CD1c-positive myeloid dendritic cell (primary cell): ENCODE results near the gene RABL2A.
"Not testable (repeated sequence)": the region's sequence is repeated elsewhere in the genome, so short reads cannot be mapped to it uniquely, and the experiment has no call there.

Source experiments
- DNase-seq: peaks from one replicate; pipeline ENCODE4 v3.0.0-alpha.2; 2016; ENCODE audit errors: extremely low spot score

Gene RABL2A

DNA sequence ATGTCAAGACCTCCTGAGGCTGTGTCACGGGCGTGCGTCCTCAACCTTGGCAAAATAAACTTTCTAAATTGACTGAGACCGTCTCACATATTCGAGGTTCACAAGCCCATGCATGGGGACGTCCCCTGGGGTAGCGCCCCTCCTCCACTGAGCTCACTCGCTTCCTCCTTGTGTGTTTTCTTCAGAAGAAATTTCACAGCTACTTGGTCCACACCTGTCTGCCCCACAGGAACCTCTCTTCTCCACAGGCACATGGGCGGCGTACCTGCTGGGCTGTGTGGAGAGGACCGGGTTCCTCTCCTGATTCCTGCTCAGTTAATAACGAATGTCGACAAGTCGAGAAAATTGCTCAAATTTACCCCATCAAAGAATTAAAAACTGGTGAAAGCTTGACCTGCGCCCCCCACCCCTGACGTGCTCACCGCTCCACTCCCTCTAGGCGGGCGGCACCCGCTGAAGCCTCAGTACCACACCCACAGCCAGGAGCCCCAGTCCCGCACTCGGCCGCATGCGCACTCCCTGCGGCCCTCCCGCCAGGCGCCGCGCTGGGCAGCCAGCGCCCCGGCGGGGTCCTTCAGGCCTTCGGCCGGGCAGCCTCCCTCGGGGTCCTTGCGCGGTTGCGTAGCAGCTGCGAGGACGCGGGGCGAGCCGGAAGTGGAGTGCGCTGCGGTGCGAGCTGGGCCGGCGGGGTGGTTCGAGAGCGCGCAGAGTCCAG lies at the start of gene RABL2A:
Gene RABL2A, plus strand, starts transcription at position 651 of the 715 bp plus-strand sequence. CDS start 1,341 bp downstream, outside the sequence.
- peak; percentile 89 for DNase-seq

DNA sequence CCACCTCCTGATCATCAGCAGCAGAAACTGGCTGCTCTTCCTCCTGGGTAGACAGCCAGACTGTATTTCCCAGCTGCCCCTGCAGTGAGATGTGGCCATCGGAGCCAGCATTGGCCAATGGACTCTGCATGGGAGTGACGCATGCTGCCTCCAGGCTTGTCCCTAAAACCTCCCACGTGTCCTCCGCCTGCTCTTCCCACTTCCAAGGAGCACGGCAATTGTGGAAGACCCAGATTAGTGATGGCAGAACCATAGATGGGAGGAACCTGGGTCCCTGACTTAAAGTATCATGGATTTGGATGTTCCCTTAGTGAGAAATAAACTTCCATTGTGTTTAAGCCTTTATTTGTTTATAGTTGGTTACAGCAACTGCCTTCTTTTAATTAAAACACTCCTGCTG lies 48.6 kb upstream of the RABL2A start:
- DNase-seq: not testable (repeated sequence)

DNA sequence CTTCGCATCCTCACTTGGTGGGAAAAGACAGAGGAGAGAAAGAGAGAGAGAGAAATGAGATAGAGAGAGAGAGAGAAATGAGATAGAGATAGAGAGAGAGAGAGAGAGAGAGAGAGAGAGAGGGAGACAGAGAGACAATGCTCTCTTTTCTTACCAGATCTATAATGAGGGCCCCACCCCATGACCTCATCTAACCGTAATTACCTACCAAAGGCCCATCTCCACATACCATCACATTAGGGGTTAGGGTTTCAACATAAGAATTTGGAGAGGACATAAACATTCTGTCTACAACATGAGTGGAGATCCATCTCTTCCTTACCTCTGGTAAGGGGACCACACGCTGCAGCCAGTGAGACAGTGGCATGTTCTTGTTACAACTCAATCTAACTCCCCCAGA lies 44.6 kb upstream of the RABL2A start:
- not testable (repeated sequence) for DNase-seq

DNA sequence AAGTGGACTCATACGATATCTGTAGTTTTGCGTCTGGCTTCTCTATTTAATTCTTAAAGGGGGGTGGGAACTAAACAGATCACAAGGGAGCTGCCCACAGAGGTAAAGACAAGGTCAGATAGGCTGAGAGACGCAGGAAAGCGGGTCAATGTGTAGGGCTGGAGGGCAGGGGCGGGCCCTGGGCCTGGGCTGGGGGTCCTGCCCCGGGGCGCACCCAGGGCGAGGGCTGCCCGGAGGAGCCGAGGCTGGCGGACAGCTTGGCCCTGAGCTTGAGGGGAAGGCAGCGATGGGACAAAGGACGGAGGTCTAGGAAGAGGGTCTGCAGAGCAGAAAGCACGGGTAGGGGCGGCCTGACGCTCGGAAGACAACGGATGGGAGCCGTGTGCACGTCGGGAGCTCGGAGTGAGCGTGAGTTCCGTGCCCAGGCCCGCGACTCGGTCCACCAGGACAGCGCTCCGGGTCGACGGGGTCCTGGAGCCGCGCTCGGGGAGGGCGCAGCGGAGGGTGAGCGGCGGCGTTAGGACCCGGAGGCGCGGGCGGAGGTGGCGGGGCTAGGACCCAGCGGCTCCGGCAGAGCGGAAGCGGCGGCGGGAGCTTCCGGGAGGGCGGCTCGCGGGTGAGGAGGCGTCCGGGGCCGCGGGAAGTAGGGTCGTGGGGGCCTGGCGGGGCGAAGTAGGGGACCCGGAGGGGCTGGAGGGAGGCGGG lies 43.4 kb upstream of the RABL2A start:
- DNase-seq: peak; percentile 79

DNA sequence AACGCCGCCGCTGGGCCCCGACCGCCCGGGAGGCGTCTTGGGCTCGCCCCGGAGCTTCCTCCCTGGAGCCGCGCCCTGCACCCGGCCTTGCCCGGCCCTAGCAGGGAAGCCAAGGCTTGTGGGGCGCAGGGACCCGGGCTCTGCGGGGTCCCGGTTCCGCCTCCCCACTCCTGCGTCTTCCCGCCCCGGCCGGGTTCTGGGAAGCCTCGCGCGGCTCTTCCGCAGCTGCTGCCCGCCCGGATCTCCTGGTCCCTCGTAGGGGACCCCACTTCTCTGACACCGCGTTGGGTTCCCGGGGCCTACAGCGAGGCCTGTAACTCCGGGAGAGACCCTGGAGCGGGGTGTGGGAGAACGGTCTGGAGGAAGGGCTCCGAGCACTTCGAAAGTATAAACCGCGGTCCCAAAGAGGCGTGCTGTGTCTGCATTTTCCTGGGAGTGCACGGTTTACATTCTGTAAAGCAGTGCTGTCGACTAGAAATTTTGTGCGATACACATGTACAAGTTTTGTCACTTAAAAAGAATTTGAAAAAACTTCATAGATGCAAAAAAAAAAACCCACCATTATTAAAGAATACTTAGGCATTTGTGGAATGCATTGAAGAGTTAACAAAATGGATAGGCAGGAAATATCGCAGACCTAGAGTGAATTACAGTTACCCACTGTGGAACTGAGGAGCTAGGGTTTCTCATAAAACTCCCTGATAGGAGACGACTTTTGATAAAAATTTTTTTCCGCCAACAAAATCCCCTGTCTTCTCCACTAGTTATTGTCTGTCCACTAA lies 42.6 kb upstream of the RABL2A start:
- DNase-seq: not testable (repeated sequence)

DNA sequence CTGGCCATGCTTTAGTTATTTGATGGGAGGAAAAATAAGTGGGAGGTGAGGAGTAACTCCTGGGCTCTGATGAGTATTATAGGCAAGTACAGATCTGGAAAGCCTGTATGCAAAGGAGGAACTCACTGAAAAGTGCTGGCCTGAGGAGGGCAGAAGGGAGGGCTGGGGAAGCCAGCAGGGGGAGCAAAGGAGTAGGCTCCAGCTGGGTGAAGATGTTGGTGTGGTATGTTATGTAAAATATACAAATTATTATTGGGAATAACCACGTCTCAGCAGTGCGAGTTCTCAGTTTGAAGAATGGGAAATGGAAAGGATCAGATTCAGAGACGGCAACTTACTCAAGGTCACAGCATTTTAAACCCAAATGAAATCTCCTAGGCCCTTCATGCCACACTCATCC lies 39.9 kb upstream of the RABL2A start:
- peak; percentile 42 for DNase-seq

DNA sequence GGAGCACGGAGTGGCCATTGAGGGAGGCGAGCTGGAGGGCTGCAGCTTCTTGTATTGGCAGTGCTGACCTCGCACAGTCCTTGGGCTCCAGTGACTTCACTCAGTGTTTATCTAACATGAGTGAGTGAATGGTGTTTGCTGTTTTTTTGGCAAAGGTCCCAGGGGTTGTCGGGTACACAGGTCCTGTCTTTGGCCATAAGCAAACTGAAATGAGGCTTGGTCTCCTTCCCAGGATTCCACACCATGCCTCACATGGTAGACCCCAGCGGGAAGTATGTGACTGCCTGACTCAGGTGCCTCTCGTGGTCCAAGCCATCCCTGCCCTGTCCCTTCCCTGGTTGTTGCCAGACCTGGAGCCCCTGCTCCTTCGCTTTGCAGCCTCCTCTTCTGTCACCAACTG lies 37.5 kb upstream of the RABL2A start:
- not testable (repeated sequence) for DNase-seq

DNA sequence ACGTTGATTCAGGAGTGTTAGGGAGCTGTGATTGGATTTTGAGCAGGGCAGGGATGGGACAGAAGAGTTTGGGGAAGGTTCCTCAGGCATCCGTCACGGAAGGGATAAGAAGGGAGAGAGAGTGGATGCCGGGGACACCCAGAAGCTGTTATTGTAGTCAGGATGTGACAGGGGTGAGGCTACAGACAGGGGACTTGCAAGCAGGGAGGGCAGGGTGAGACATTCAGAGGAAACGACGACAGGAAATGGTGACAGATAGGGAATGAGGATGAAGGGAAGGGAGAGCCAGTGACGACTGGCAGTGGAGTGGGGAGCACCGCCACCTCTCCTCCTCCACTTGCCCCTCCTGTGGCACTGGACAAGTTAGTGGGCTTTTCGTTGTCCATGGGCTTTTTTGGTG lies 35.1 kb upstream of the RABL2A start:
- DNase-seq: not testable (repeated sequence)

DNA sequence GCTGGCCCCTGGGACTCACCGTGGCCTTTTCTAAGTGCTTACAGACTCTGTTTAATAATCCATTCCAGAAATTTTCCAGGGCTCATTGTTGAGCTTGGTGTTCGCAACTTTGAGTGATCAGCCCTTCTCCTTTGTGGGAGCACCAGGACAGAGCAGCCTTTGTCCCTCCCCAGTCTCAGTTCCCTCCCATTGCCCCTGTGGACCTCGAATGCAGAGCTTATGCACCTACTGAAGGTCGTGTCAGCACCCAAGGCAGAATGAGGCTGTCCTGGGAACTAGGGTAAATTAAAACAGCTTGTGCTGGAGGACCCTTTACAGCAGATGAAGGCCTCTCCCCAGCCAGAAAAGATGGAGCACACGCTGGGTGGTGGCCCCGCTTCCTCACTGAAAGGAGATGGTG lies 33.8 kb upstream of the RABL2A start:
- not testable (repeated sequence) for DNase-seq

DNA sequence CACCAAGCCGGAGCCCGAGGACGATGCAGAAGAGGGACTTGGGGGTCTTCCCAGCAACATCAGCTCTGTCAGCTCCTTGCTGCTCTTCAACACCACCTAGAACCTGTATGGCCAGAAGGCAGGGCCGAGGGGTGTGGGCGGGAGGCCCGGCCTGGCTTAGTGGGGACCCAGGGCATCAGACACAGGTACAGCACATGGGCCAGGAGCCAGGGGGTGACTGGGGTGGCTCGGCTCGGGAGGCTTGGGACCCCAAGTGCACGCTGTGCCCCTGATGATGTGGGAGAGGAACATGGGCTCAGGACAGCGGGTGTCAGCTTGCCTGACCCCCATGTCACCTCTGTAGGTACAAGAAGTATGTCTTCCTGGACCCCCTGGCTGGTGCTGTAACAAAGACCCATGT lies 31.3 kb upstream of the RABL2A start:
- not testable (repeated sequence) for DNase-seq

DNA sequence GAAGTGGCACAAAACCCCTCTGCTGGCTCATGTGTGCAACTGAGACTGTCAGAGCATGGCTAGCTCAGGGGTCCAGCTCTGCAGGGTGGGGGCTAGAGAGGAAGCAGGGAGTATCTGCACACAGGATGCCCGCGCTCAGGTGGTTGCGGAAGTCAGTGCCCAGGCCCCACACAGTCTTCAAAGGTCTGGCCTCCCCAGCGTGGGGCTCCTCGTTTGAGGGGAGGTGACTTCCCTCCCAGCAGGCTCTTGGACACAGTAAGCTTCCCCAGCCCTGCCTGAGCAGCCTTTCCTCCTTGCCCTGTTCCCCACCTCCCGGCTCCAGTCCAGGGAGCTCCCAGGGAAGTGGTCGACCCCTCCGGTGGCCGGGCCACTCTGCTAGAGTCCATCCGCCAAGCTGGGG lies 29.9 kb upstream of the RABL2A start:
- not testable (repeated sequence) for DNase-seq

DNA sequence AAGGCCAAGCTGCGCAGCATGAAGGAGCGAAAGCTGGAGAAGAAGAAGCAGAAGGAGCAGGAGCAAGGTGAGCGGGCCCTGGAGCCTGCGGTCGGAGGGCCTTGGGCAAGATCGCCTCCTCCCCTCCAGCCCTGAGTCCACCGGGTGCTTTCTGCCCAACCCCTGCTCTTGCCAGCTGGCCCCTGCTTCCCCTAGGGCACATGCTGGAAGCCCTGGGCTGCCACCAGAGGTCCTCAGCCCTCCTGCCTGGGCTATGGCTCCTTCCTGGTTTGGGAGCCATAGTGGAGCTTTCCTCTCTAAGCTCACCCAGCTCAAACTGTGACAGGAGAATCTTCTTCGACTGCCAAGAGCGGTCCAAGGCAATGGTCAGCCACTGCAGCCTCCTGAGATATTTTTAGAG lies 29.5 kb upstream of the RABL2A start:
- DNase-seq: not testable (repeated sequence)

DNA sequence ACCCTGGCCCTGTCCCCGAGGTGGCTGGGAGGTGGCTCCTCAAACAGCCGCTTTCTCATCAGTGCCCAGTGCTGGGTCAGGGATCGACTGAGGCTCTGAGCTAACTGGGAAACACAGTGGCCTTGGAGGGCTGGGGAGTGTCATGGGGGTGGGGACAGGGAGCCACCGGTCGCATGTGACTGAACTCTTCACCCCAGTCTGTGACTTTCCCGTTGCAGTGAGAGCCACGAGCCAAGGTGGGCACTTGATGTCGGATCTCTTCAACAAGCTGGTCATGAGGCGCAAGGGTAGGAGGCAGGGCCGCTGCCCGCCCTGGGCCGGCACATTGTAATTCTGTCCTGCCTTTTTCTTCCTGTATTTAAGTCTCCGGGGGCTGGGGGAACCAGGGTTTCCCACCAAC lies 28.9 kb upstream of the RABL2A start:
- DNase-seq: not testable (repeated sequence)

DNA sequence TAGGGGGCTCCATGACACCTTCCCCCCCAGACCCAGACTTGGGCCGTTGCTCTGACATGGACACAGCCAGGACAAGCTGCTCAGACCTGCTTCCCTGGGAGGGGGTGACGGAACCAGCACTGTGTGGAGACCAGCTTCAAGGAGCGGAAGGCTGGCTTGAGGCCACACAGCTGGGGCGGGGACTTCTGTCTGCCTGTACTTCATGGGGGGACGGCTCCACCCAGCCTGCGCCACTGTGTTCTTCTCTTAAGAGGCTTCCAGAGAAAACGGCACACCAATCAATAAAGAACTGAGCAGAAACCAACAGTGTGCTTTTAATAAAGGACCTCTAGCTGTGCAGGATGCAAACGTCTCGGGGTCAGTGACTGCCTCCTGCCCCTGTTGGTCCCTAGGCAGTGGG lies 28.3 kb upstream of the RABL2A start:
- DNase-seq: not testable (repeated sequence)

DNA sequence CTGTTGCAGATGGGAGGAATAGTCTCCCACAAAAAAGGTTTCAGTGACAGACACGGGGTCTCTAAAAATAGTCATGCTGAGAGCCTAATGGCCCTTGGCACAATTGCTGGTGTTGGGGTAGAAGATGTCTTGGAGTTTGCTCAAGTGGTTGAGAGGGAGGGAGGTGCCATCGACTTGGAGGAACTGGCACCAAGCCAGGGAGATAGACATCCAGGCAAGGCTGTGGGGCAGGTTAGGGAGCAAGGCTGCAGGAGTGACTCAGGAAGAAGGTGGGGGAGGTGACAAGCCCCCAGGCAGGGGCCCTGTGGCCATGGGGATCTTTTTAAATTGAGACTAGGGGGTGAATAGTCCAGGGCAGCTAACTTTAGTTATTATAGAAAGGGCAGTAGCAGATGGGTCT lies 27.9 kb upstream of the RABL2A start:
- DNase-seq: not testable (repeated sequence)

DNA sequence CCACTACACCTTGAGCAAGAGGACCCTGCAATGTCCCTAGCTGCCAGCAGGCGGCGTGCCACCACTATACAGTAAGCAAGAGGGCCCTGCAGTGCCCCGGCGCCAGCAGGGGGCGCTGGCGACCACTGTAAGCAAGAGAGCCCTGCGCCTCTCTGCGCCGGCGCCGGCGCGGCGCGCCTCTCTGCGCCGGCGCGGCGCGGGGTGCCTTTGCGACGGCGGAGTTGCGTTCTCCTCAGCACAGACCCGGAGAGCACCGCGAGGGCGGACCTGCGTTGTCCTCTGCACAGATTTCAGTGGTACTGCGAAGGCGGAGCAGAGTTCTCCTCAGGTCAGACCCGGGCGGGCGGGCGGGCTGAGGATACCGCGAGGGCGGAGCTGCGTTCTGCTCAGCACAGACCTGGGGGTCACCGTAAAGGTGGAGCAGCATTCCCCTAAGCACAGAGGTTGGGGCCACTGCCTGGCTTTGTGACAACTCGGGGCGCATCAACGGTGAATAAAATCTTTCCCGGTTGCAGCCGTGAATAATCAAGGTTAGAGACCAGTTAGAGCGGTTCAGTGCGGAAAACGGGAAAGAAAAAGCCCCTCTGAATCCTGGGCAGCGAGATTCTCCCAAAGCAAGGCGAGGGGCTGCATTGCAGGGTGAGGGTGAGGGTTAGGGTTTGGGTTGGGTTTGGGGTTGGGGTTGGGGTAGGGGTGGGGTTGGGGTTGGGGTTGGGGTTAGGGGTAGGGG lies 24.9 kb upstream of the RABL2A start:
- DNase-seq: peak; percentile 58

DNA sequence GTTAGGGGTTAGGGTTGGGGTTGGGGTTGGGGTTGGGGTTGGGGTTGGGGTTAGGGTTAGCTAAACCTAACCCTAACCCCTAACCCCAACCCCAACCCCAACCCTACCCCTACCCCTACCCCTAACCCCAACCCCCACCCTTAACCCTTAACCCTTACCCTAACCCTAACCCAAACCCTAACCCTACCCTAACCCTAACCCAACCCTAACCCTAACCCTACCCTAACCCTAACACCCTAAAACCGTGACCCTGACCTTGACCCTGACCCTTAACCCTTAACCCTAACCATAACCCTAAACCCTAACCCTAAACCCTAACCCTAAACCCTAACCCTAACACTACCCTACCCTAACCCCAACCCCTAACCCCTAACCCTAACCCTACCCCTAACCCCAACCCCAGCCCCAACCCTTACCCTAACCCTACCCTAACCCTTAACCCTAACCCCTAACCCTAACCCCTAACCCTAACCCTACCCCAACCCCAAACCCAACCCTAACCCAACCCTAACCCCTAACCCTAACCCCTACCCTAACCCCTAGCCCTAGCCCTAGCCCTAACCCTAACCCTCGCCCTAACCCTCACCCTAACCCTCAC lies 24.1 kb upstream of the RABL2A start:
- DNase-seq: no peak

DNA sequence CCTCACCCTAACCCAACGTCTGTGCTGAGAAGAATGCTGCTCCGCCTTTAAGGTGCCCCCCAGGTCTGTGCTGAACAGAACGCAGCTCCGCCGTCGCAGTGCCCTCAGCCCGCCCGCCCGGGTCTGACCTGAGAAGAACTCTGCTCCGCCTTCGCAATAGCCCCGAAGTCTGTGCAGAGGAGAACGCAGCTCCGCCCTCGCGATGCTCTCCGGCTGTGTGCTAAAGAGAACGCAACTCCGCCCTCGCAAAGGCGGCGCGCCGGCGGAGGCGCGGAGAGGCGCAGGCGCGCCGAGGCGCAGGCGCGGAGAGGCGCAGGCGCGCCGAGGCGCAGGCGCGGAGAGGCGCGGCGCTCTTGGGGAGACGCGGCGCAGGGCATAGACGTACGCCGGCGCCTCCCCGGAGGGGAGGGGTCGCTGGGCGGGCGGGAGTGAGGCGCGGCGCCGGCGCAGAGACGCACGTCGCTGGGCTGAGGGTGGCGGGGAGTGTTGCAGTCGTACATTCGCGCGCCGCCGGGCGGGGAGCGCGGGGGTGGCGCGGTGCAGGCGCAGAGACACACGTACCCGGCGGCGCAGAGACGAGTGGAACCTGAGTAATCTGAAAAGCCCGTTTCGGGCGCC lies 23.5 kb upstream of the RABL2A start:
- DNase-seq: peak; percentile 94

DNA sequence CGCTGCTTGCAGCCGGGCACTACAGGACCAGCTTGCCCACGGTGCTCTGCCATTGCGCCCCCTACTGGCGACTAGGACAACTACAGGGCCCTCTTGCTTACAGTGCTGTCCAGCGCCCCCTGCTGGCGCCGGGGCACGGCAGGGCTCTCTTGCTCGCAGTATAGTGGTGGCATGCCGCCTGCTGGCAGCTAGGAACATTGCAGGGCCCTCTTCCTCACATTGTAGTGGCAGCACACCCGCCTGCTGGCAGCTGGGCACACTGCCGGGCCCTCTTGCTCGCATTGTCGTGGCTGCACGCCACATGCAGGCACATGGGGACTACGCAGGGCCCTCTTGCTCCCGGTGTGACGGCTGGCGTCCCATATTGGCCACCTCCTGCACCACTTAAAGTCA lies 23.0 kb upstream of the RABL2A start:
- DNase-seq: peak; percentile 95

DNA sequence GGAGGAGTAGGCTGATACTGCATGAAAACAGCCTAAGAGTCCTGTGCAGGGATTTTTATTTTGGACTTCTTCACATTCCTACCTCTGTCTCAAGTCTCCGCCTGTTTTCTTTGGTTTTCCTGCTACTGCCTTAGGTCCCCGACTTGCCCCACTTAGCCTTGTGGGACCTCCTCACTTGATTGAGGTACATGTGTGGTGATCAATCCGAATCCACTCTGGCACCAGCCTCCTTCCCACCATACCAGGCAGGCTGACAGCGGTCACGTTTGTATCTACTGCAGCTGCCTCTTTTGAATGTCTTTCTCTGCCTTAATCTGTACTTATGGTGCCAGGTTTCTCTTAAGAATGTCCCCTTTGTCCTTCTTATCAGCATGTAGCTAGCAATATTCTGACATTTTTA lies 22.4 kb upstream of the RABL2A start:
- DNase-seq: not testable (repeated sequence)

DNA sequence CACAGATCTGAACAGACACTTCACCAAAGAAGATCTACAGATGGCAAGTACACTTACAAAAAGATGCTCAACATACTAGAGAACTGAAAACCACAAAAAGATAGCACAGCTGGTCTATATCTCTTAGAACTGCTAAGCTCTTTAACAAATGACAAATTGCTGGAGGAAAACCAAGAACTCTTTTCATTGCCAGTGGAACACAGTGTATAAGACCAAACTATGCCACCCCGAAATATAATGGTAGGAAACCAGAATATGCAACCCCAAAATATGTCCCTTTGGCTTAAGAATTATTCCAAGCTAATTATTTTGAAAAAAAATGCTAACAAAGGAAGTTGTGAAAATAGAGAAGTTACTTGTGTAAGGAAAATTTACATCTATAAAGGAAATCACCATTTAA lies 21.0 kb upstream of the RABL2A start:
- not testable (repeated sequence) for DNase-seq
